HG03432 (cell line): ENCODE measurements around the gene SLC12A6.

Source experiments
- ATAC-seq: cut with Tn5 transposase; IDR thresholded peaks from one replicate; pipeline ENCODE4 v1.9.1; 2021; ENCODE audit warnings: mild to moderate bottlenecking, moderate library complexity; ENCODE audit not compliant: unreplicated experiment

SLC12A6 gene

GRCh38 chr15:34266751-34267150, 70.8 kb downstream of the SLC12A6 start:
- no peak for ATAC-seq

GRCh38 chr15:34264076-34264475, 73.5 kb downstream of the SLC12A6 start:
- no peak for ATAC-seq

DNA sequence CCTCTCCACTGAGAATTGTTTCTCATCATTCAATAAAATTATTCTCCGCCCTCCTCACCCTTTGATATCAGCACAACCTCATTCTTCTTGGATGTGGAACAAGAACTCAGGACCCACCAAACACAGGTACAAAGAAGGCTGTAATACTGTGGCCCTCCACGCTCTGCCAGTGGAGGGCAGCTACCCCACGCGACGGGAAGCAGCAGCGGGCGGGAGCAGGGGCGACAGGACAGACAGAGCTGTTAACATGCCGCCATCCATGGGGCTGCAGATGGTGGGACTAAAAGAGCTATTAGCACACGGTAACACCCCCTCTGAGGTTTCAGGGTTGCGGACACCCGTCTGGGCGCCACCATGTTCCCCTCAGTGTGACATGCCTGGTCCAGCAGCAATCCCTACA, 75.2 kb downstream of the SLC12A6 start:
- no peak for ATAC-seq

- ATAC-seq, result no peak
Measured at GRCh38 chr15:34259566-34259965, 78.0 kb downstream of the SLC12A6 start.

GRCh38 chr15:34258151-34258550, 79.4 kb downstream of the SLC12A6 start:
- ATAC-seq, result no peak

DNA sequence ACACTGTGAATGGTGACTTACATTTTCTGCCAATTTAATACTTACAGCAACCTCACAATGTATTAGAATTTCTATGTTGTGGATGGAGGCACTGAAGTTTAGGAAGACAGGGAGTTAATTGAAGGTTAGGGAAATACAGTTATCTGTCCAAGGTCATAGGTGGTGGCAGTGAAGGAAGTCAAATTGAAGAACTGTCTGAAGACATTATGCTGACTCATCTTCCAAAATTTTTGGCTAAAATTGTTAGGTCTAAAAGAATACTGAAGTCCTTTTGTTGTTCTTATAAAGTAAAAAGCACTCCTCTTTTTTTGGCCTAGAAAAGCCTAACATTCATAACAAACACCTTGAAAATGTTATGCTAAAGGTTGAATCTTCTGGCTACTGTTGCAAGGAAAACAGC, 85.0 kb downstream of the SLC12A6 start:
- no peak for ATAC-seq

GRCh38 chr15:34248190-34248589, 89.4 kb downstream of the SLC12A6 start:
- no peak for ATAC-seq

DNA sequence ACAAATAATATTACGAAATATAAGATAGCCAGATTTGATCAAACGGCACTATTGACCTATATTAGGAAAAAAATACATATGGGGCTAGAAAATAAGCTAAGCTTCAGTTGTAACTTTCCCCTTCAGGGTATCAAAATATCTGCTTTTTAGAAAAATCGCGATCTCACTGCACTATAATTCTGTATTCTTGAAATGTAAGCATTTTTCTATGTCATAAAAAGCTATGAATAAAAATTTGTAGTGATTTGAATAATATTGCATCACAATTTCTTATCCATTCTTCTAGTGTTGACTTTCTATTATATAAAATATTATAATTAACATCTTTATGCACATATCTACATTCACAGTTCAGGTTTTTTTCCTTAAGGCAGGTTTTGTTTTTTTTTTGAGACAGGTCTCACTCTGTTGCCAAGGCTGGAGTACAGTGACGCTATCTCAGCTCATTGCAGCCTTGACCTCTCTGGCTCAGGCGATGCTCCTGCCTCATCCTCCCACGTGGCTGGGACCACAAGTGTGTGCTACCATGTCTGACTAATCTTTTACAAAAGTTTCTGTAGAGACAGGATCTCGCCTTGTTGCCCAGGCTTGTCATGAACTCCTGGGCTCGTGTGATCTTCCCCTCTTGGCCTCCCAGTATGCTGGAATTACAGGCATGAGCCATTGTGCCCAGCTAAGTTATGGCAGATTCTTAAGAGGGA, 91.2 kb downstream of the SLC12A6 start:
- ATAC-seq, result no peak

DNA sequence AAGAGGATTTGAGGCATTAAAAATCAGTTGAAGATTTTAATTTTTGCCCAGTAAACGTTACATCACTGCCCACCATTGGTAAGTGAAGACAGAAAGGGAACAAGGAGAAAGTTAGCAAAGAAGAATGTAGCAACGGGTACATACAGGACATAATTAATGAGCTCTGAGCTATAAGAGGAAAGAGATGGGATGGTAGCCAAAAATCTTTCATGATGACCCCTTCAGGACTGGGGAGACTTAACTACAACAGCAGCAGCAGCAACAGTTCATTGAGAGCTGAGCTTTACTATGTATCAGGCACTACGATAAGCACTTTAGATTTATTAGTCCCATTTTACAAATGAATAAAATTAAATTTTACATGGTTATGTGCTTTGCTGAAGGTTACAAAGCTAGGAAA, 94.4 kb downstream of the SLC12A6 start:
- ATAC-seq, result no peak

DNA sequence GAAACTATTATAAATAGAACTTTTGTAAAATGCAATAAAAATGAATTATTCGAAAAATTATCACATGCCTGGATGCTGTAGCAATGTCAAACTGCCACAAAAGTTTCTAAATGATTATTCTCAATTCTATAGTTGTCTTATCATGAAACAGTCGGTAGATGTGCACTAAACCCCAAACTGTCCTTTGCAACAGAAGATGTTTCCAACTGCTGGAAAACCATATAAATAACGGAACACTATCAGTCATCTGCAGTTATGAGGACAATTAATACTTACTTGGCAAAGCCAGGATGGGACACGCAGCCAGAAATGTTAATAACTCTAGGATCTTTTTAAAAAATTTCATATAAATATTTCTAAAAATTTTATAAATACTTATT, 95.3 kb downstream of the SLC12A6 start:
- no peak for ATAC-seq

DNA sequence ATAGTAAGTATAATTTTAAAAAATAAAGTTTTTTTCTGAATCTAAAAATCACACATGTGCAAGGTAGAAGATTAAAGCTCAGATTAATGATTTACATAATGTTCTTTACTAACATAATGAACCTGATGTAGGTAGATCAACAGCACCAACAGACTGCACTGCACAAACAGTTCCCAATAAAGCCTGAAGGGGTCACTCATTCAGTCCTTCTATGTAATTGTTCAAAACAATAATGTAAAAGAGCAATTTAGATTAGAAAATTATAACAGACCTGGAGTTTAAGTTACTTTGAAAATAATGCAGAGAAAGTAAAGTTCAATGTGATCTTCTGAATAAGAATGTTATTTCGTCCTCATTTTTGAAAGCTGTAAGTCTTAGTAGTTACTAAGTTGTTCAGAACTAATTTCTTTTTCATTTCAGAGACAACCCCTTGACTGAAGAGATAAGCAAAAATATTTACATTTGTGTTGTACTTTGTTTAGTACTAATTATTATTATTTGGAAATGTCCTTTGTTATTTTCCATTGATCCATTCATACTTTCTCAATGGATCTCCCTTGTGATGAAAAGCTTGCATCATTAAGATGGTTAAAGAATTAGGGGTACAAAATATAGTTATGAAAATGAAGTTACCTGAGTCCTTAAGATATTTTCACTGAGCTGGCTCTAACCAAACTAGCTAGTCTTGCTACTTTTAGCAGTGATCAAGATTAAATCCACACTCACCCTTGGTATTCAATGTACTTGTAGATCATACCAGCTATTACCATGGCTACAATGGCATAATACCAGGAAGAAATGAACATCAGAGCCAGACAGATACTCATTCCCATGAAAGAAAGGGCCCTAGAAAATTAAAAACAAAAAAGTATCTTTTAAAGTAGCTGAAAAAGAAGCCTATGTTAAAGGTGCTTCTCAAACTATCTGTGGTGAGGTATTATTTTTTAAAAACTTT, 95.9 kb downstream of the SLC12A6 start:
- peak; percentile 59 for ATAC-seq

DNA sequence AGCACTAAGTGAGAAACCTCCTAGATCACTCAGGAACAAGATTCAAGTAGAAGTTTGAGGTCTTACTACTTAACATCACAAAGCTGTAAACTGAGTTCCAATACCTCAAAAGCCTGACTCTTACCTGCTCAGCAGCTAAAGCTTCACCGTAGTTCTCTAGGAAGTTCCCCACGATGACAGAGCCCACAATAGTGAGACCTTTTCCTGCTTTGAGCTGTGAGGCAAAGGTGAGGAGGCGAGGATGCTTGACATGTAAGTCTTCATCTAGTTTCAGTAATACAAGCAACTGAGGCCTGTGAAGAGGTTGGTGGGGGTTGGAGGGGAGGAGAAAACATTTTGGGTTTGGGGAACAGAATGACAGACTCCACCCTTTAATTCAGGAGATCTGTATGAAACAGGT, 97.0 kb downstream of the SLC12A6 start:
- ATAC-seq, result no peak

GRCh38 chr15:34239151-34239808, 98.3 kb downstream of the SLC12A6 start:
- no peak for ATAC-seq

- ATAC-seq, result no peak
Measured at GRCh38 chr15:34233614-34234013, 104.0 kb downstream of the SLC12A6 start.

DNA sequence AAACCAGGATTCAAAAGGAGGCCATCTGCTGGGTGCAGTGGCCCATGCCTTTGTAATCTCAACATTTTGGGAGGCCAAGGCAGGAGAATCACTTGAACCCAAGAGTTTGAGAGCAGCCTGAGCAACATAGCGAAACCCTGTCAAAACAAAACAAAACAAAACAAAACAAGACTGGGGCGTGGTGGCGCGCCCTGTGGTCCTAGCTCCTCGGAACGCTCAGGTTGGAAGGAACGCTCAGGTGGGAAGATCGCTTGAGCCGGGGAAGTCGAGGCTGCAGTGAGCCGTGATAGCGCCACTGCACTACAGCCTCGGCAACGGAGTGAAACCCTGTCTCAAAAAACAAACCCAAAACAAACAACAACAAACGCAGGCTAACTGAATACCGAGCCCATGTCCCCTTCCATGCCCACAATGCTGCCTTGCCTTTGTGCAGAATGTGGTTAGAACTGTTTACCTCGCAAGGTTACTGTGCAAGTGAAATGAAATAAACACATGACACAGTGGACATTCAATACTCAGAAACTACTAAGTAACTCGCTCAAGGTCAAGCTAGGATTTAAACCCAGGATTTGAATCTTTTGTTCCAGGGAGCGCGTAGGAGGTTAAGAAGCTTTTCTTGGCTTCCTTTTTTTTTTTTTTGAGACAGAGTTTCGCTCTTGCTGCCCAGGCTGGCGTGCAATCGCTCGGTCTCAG, 113.5 kb downstream of the SLC12A6 start:
- ATAC-seq, result no peak

GRCh38 chr15:34217587-34218225, 119.9 kb downstream of the SLC12A6 start:
- no peak for ATAC-seq

DNA sequence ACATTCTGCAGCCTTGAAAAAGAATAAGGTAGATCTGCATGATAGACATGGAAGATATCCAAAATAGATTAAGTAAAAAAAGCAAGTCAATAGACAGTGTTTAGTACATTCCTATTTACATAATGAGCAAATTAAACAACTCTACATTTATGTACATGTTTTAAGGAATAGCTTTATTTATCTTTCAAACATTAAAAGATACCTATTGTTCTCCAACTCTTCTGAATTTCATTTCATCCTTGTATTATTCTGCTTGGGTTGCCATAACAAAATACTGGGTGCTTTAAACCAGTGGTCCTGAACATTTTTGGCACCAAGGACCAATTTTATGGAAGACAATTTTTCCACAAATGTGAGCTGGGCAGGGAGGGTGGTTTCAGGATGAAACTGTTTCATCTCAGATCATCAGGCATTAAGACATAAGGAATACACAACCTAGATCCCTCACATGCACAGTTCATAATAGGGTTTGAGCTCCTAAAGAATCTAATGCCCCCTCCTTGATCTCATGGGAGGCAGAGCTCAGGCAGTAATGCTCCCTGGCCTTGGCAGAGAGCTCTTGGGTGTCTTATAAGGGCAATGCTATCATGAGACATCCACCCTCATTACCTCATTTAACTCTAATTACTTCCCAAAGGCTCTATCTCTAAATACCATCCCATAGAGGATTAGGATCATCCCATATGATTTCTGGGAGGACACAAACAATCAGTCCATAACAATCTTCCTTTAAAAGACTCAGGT, 120.9 kb downstream of the SLC12A6 start:
- no peak for ATAC-seq

DNA sequence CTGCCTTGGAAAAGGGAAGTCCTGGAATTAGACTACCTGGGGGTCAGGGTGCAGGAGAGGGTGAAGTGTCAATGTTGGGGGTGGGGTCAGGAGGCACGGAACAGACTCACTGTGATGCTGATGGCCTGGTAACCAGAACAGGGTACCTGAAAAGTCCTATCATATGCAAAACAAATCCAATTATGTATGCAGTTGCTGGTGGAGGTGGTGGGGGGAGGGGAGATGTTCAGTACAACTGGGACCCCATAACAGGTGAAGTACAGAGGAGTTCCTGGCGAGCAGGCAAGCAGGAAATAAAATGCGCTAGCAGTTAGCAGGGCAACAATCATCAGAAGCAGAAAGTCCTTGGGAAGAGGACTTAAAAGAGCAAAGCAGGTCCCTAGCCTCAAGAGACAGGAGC, 123.4 kb downstream of the SLC12A6 start:
- no peak for ATAC-seq

- ATAC-seq, result no peak
Measured at GRCh38 chr15:34213690-34214089, 123.9 kb downstream of the SLC12A6 start.
